ENCODE data around the gene PKD2.

- no peak for TF ChIP-seq EZH2 (IDR thresholded peaks at IDR 0.05; ENCODE audit: low read length, unreplicated experiment)
- TF ChIP-seq, protein P1, sequence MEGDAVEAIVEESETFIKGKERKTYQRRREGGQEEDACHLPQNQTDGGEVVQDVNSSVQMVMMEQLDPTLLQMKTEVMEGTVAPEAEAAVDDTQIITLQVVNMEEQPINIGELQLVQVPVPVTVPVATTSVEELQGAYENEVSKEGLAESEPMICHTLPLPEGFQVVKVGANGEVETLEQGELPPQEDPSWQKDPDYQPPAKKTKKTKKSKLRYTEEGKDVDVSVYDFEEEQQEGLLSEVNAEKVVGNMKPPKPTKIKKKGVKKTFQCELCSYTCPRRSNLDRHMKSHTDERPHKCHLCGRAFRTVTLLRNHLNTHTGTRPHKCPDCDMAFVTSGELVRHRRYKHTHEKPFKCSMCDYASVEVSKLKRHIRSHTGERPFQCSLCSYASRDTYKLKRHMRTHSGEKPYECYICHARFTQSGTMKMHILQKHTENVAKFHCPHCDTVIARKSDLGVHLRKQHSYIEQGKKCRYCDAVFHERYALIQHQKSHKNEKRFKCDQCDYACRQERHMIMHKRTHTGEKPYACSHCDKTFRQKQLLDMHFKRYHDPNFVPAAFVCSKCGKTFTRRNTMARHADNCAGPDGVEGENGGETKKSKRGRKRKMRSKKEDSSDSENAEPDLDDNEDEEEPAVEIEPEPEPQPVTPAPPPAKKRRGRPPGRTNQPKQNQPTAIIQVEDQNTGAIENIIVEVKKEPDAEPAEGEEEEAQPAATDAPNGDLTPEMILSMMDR (conservative IDR thresholded peaks at IDR 0.05; ENCODE audit: low read depth, low read length): no peak
- TF ChIP-seq EZH2phosphoT487 (IDR thresholded peaks at IDR 0.05; ENCODE audit: borderline replicate concordance, low read length): no peak
Observed at GRCh38 chr4:88060431-88060830, 53.0 kb downstream of the PKD2 start.
